OCI-LY3 (cell line): ENCODE results near the gene RBM44.

ENCODE experiments used
- H2AFZ ChIP-seq: fragments of 200-600, 300-600 bp; shearing (Covaris generic); 2 replicates; pipeline ENCODE4 v1.6.0; 2014; ENCODE audit warnings: antibody characterized with exemption, low read depth, low read length
- H3K27ac ChIP-seq: fragments of 200-600, 300-600 bp; sonication (generic); 2 replicates; pipeline ENCODE4 v1.5.1; 2014; ENCODE audit warnings: mild to moderate bottlenecking, low read length, moderate library complexity, mixed read lengths
- H3K27me3 ChIP-seq: fragments of 200-600, 300-600 bp; sonication (generic); 2 replicates; pipeline ENCODE4 v1.6.1; 2014; ENCODE audit warnings: low read depth, low read length, mixed read lengths
- H3K36me3 ChIP-seq: fragments of 200-600, 300-600 bp; sonication (generic); replicated peaks from 2 replicates; pipeline ENCODE3; 2014; ENCODE audit warnings: low read depth, low read length, mixed read lengths
- H3K4me1 ChIP-seq: fragments of 300-600, 200-600 bp; sonication (generic); 2 replicates; pipeline ENCODE4 v1.6.1; 2014; ENCODE audit warnings: low read length, mixed read lengths
- H3K4me2 ChIP-seq: fragments of 200-600, 300-600 bp; sonication (generic); 2 replicates; pipeline ENCODE4 v1.6.1; 2014; ENCODE audit warnings: low read length, mixed read lengths
- H3K4me3 ChIP-seq: fragments of 300-600, 200-600 bp; sonication (generic); 2 replicates; pipeline ENCODE4 v1.5.1; 2014; ENCODE audit warnings: antibody characterized with exemption, mild to moderate bottlenecking, low read length, moderate library complexity
- H3K79me2 ChIP-seq: fragments of 300-600, 200-600 bp; shearing (Covaris generic); 2 replicates; pipeline ENCODE4 v1.6.1; 2014; ENCODE audit warnings: mild to moderate bottlenecking, low read length, mixed read lengths
- H3K9ac ChIP-seq: fragments of 300-600, 200-600 bp; shearing (Covaris generic); 2 replicates; pipeline ENCODE4 v1.6.0; 2014; ENCODE audit warnings: mild to moderate bottlenecking, low read length, moderate library complexity
- H3K9me3 ChIP-seq: fragments of 200-600, 300-600 bp; shearing (Covaris generic); 2 replicates; pipeline ENCODE4 v1.6.1; 2014; ENCODE audit warnings: low read length, mixed read lengths; ENCODE audit not compliant: insufficient read depth
- H4K20me1 ChIP-seq: fragments of 200-600, 300-600 bp; sonication (generic); 2 replicates; pipeline ENCODE4 v1.6.1; 2016; ENCODE audit warnings: low read length, mixed read lengths; ENCODE audit not compliant: insufficient read depth
- EZH2phosphoT487 ChIP-seq: fragments of 200-600 bp; shearing (Covaris generic); IDR thresholded peaks from 2 replicates; pipeline ENCODE4 v1.6.1; 2018; ENCODE audit warnings: antibody characterized with exemption, mixed run types, low read depth
- TF ChIP-seq, protein P1 (sequence below): fragments of 200-600, 300-600 bp; sonication (generic); IDR thresholded peaks from 2 replicates; pipeline ENCODE4 v1.5.1; 2014; ENCODE audit warnings: antibody characterized with exemption, low read length, low read depth

Gene RBM44

DNA sequence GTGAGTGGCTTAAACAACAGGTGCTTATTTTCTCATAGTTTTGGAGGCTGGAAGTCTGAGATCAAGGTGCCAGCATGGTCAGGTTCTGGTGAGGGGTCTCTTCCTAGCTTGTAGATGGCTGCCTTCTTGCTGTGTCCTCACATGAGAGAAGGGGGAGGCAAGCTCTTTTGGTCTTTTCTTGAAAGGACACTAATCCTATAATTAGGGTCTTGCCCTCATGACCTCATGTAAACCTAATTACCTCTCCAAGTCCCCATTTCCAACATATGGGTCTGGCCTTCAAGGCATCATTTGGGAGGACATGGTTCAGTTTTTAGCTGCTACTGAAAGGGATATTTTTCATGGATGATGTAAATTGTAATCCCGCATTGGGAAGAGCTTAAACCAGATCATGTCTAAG lies 18.0 kb downstream of the RBM44 start:
- H3K27me3 ChIP-seq: no peaks in the 10 kb centered on the region

DNA sequence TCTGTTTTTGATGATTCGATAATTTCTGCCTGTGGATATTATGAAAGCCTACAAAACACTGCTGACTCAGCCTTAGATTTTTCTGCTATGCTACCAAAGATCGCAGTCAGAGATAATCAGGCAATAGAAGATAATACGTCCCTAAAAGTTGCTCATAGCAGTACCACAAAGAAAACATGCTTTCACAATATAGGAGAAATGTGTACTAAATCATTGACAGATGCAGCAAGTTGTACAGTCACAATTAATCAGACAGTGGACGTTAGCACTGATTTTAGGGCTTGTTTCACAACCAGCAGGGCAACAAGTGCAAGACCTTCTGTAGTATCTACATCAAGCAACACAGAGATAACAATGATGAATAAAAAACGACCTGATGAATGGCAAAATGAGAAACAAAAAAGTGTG lies 19.5 kb downstream of the RBM44 start:
- H3K4me1 ChIP-seq: peaks cover 32% of the 10 kb centered on the region
- no peaks in the 10 kb centered on the region for H3K27me3 ChIP-seq
- no peak overlapping the region for H2AFZ ChIP-seq
- no peaks in the 10 kb centered on the region for H3K36me3 ChIP-seq
- no peak overlapping the region for H3K4me2 ChIP-seq
- no peak overlapping the region for H3K4me3 ChIP-seq
- H4K20me1 ChIP-seq: no peaks in the 10 kb centered on the region
- H3K27ac ChIP-seq: no peak overlapping the region
- no peaks in the 10 kb centered on the region for H3K79me2 ChIP-seq
- no peak for TF ChIP-seq EZH2phosphoT487
- TF ChIP-seq, protein P1, sequence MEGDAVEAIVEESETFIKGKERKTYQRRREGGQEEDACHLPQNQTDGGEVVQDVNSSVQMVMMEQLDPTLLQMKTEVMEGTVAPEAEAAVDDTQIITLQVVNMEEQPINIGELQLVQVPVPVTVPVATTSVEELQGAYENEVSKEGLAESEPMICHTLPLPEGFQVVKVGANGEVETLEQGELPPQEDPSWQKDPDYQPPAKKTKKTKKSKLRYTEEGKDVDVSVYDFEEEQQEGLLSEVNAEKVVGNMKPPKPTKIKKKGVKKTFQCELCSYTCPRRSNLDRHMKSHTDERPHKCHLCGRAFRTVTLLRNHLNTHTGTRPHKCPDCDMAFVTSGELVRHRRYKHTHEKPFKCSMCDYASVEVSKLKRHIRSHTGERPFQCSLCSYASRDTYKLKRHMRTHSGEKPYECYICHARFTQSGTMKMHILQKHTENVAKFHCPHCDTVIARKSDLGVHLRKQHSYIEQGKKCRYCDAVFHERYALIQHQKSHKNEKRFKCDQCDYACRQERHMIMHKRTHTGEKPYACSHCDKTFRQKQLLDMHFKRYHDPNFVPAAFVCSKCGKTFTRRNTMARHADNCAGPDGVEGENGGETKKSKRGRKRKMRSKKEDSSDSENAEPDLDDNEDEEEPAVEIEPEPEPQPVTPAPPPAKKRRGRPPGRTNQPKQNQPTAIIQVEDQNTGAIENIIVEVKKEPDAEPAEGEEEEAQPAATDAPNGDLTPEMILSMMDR: no peak
- H3K9me3 ChIP-seq: no peaks in the 10 kb centered on the region
- H3K9ac ChIP-seq: no peak overlapping the region

More for the DNA sequence above, 18.0 kb downstream of the RBM44 start:
- H3K9me3 ChIP-seq: no peaks in the 10 kb centered on the region
- no peaks in the 10 kb centered on the region for H3K36me3 ChIP-seq
- peak overlapping the region; percentile 24; the same call in 1 of the 2 replicates for H3K4me2 ChIP-seq
- TF ChIP-seq EZH2phosphoT487: no peak
- TF ChIP-seq, protein P1: no peak
- H3K27ac ChIP-seq: no peak overlapping the region; the same call in 1 of the 2 replicates
- no peak overlapping the region for H3K9ac ChIP-seq
- no peak overlapping the region for H3K4me3 ChIP-seq
- no peaks in the 10 kb centered on the region for H3K79me2 ChIP-seq
- H2AFZ ChIP-seq: no peak overlapping the region
- H4K20me1 ChIP-seq: no peaks in the 10 kb centered on the region
- H3K4me1 ChIP-seq: peaks cover 32% of the 10 kb centered on the region

DNA sequence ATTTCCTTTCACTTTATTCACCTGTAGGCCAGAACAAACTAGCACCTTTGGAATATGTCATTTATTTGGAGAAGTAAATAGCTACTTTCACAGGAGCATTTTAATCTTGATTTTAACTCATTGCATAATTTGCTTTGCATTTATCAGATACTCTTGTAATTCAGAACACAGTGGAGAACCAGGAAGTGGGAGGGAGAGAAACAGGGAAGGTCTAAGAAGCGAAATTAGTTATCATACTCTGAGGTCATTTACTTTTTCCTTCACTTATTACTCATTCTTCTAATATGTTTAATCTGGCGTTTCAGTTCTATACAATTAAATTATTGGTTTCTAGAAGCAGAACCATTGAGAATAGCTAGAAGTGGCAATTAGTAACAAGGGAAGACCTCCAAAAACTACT lies 20.7 kb downstream of the RBM44 start:
- Histone ChIP-seq H3K27ac (no peak overlapping the region), H3K4me2 (peak overlapping the region; percentile 11; the same call in 1 of the 2 replicates), H3K4me1 (peaks cover 35% of the 10 kb centered on the region), H3K27me3 (no peaks in the 10 kb centered on the region), H3K79me2 (no peaks in the 10 kb centered on the region), H3K9me3 (no peaks in the 10 kb centered on the region), H3K36me3 (no peaks in the 10 kb centered on the region), H4K20me1 (no peaks in the 10 kb centered on the region), H3K4me3 (no peak overlapping the region), H3K9ac (no peak overlapping the region), H2AFZ (no peak overlapping the region)
- TF ChIP-seq, protein P1: no peak
- TF ChIP-seq EZH2phosphoT487: no peak

DNA sequence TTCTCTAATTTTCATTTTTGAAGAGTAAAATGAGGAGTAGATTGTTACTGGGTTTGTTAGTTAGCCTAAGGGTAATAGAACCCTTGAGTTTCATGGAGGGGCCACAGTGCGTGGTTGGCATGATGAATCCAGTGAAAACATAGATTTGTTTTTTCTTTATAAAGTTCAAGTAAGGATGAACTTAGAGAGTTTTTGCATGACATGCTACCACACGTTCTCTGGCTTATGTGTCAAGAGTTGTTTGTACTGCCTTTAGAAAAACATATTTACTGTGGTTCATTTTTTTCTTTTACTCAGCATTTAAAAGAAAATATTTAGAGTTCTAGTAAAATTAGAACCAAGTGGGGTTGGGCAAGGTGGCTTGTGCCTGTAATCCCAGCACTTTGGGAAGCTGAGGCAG lies 21.8 kb downstream of the RBM44 start:
- Histone ChIP-seq H4K20me1 (no peaks in the 10 kb centered on the region), H2AFZ (no peak overlapping the region), H3K4me1 (peaks cover 32% of the 10 kb centered on the region), H3K36me3 (no peaks in the 10 kb centered on the region), H3K79me2 (no peaks in the 10 kb centered on the region), H3K4me2 (no peak overlapping the region), H3K27me3 (no peaks in the 10 kb centered on the region), H3K27ac (no peak overlapping the region), H3K9me3 (no peaks in the 10 kb centered on the region), H3K9ac (no peak overlapping the region), H3K4me3 (no peak overlapping the region)
- TF ChIP-seq EZH2phosphoT487: no peak
